ENCODE measurements around the gene APPBP2. TPM values are rescaled to one million over a fixed set of nuclear protein-coding genes. Genes with fewer than 3 reads are reported as not detected.
A peak's percentile ranks its signal among the peaks of the same experiment; 100 is the strongest.

Gene APPBP2
- total and polyA plus RNA-seq, 2 donors (not counting 3 experiments of a cell fraction or from before 2014, with no cell fraction given), result 8.4 to 49.1 TPM

GRCh38 chr17:60451965-60452364 is 74.1 kb downstream of the APPBP2 start:
- ChIA-PET POLR2A (no interaction called here), CTCF (no interaction called here)
- H3K4me3 ChIP-seq (replicated peaks in 1 of 3; ENCODE audit: insufficient read depth in 1 of 3, low read depth in 1 of 3, low read length in 3 of 3), result no peak overlapping the region
- FAIRE-seq (peak; percentile 49), DNase-seq (ENCODE audit: low read depth, low spot score) (no peak)
- no peaks in the 10 kb centered on the region for H3K9me1 ChIP-seq (replicated peaks; ENCODE audit: control insufficient read depth, extremely low read depth, insufficient read depth, low read length)
- no peak overlapping the region for H3K27ac ChIP-seq (ENCODE audit: insufficient read depth, low read depth, low read length)
- no TSS peak for BruUV-seq (replicated peaks)
- no peak overlapping the region for H3K9ac ChIP-seq (replicated peaks; ENCODE audit: extremely low read depth, insufficient read depth, low read length)
- H3K4me2 ChIP-seq (ENCODE audit: insufficient read depth, low read length), result no peak overlapping the region
- H2AFZ ChIP-seq (ENCODE audit: low read depth, low read length), result no peak overlapping the region
- TF ChIP-seq MAX (IDR thresholded peaks at IDR 0.05; ENCODE audit: insufficient read depth, insufficient read length), result no peak
- TF ChIP-seq EZH2 (IDR thresholded peaks at IDR 0.05; ENCODE audit: borderline replicate concordance, low read depth, low read length, severe bottlenecking), result no peak
- no peak for TF ChIP-seq CTCF (IDR thresholded peaks at IDR 0.05; ENCODE audit: extremely low read depth in 1 of 2, insufficient read depth in 1 of 2, low read depth in 1 of 2, low read length in 2 of 2)
- TF ChIP-seq POLR2A (IDR thresholded peaks at IDR 0.05; ENCODE audit: low read depth, low read length), result no peak
- no peak for TF ChIP-seq FOS (IDR thresholded peaks at IDR 0.05; ENCODE audit: borderline replicate concordance, insufficient read depth, low read length)
- TF ChIP-seq GATA2 (IDR thresholded peaks at IDR 0.05; ENCODE audit: insufficient read depth, insufficient read length, low read depth, low read length), result no peak
- TF ChIP-seq JUN (IDR thresholded peaks at IDR 0.05; ENCODE audit: borderline replicate concordance, insufficient read depth, insufficient read length, low read depth), result no peak
- TF ChIP-seq MYC (IDR thresholded peaks at IDR 0.05; ENCODE audit: low read depth, low read length), result no peak
- TF ChIP-seq POLR2AphosphoS5 (IDR thresholded peaks at IDR 0.05; ENCODE audit: insufficient read depth, low read depth, low read length), result no peak
- H3K27me3 ChIP-seq (ENCODE audit: control insufficient read depth in 2 of 2, insufficient read depth in 2 of 2, low read length in 2 of 2), result no peaks in the 10 kb centered on the region
- no peaks in the 10 kb centered on the region for H3K79me2 ChIP-seq (ENCODE audit: control insufficient read depth, insufficient read depth, low read length)
- intact Hi-C loops (cut with micrococcal nuclease) (no loop called here), dilution Hi-C loops (cut with MboI; ENCODE audit: extremely low pct_ligation_motif_present, low sequenced_read_pairs) (no loop called here)
- H3K36me3 ChIP-seq (ENCODE audit: control insufficient read depth in 2 of 2, extremely low read depth in 1 of 2, insufficient read depth in 2 of 2, low read length in 2 of 2), result peaks cover 8 to 11% of the 10 kb centered on the region in 2 experiments
- no peaks in the 10 kb centered on the region for H3K9me3 ChIP-seq (replicated peaks; ENCODE audit: control insufficient read depth, insufficient read depth, low read length)
- H3K4me1 ChIP-seq (ENCODE audit: control insufficient read depth, extremely low read depth, insufficient read depth, low read length), result no peaks in the 10 kb centered on the region
- no peaks in the 10 kb centered on the region for H4K20me1 ChIP-seq (replicated peaks; ENCODE audit: control insufficient read depth, extremely low read depth, insufficient read depth, low read length)
